Heart left ventricle (tissue), 16 donors: Measurements from ENCODE around the gene MFAP3. TPM values are rescaled to one million over a fixed set of nuclear protein-coding genes. Genes with fewer than 3 reads are reported as not detected.
A peak's percentile ranks its signal among the peaks of the same experiment; 100 is the strongest.

Experiments
- ATAC-seq, 4 donors: fragments of 200-7000 bp; cut with Tn5 transposase; one replicate each; pipeline ENCODE4 v1.9.1; 2020 to 2022; ENCODE audit warnings: moderate library complexity in 4 of 4, mild to moderate bottlenecking in 3 of 4, moderate number of reproducible peaks in 1 of 4
- DNase-seq, 5 donors: peaks; one replicate each; pipeline ENCODE4 v3.0.0-alpha.2; 2020
- H3K27ac ChIP-seq, 12 donors: fragments of 200-600 bp; sonication (generic) in 4 of 12; one replicate each; pipeline versions ENCODE4 v1.5.0 to v1.8.0; 2016 to 2022; ENCODE audit warnings: mild to moderate bottlenecking in 2 of 12
- H3K27me3 ChIP-seq, 9 donors: fragments of 200-600 bp; sonication (generic) in 2 of 9; one replicate each; pipeline versions ENCODE4 v1.5.1 to v1.8.0; 2016 to 2022; ENCODE audit warnings: mild to moderate bottlenecking in 3 of 9
- H3K36me3 ChIP-seq, 9 donors: fragments of 200-600 bp; sonication (generic) in 2 of 9; one replicate each; pipeline versions ENCODE4 v1.5.0 to v1.8.0; 2018 to 2022; ENCODE audit warnings: mild to moderate bottlenecking in 2 of 9
- H3K4me1 ChIP-seq, 12 donors: fragments of 200-600 bp; sonication (generic) in 4 of 12; one replicate each; pipeline versions ENCODE4 v1.5.0 to v1.8.0; 2016 to 2022; ENCODE audit warnings: mild to moderate bottlenecking in 3 of 12
- H3K4me3 ChIP-seq, 12 donors: fragments of 200-600 bp; sonication (generic) in 4 of 12; one replicate each; pipeline versions ENCODE4 v1.5.0 to v1.8.0; 2017 to 2022; ENCODE audit warnings: mild to moderate bottlenecking in 9 of 12, moderate library complexity in 4 of 12
- H3K9me3 ChIP-seq, 12 donors: fragments of 200-600 bp; sonication (generic) in 4 of 12; one replicate each; pipeline versions ENCODE4 v1.5.0 to v1.8.0; 2016 to 2022; ENCODE audit warnings: mild to moderate bottlenecking in 1 of 12
- POLR2A ChIP-seq, 2 donors: fragments of 450-650 bp; IDR thresholded peaks; one replicate each; pipeline ENCODE4 v1.6.1; 2017; ENCODE audit warnings: antibody characterized with exemption in 2 of 2, mild to moderate bottlenecking in 2 of 2, moderate library complexity in 2 of 2
- WGBS, 4 donors: extraction: QIAGEN DNeasy Blood & Tissue Kit in 2 of 4; methylation state at CpG; one replicate each; pipeline versions ENCODE4 v1.1.5 to v1.1.7; 2013 to 2018; 5-methylcytosine and 5-hydroxymethylcytosine counted together
- intact Hi-C, 10 donors: fragments of 100-400 bp; cut with DNase I; formaldehyde crosslinking; loops; one replicate each; pipeline versions ENCODE4 v1.11.1 to v1.14.2; 2022
- polyA plus RNA-seq, 2 donors: library from polyadenylated mRNA; stranded (reverse); fragments of 200-250 nt; gene quantifications; one replicate each; pipeline ENCODE4 v1.2.3, GENCODE V29; 2013
- total RNA-seq, 9 donors: library from RNA; depleted of rRNA in 2 of 9; stranded (reverse); fragments of >200 nt in 2 of 9; fragmentation: NEBNext Ultra II Directional in 3 of 9; extraction: Animal tissue kit (Norgen Biotek cat#: 25700) in 3 of 9; gene quantifications; one replicate each; pipeline versions ENCODE4 v1.1.0 to v1.2.4, GENCODE V29; 2016 to 2023
- TF ChIP-seq, protein P1 (sequence below), 12 donors: fragments of 200-600 bp; sonication (generic) in 4 of 12; IDR thresholded peaks; one replicate each; pipeline versions ENCODE4 v1.5.0 to v1.8.0; 2018 to 2022; ENCODE audit warnings: antibody characterized with exemption in 12 of 12, mild to moderate bottlenecking in 5 of 12
- donor health status: ischemic (EF 13 %, LVEDD 7.1; RV severe dilation, severe dysfunction).
- donor health status: healthy with polysubstance abuse.
- donor health status: DM: no; HTN: yes; CAD: no.
- donor health status: DM: no; HTN: no; CAD: no.
- donor health status: ischemic (EF 25% LVEDD 6.9; RV normal size, moderate dysfunction).
- donor health status: ischemic (EF 25% LVEDD 5.7; RV mildly dilated, moderate dysfunction).
- donor health status: healthy.
- donor health status: DM: yes; HTN: yes; CAD: no.
- donor health status: ischemic (EF 35%, LVEDD 5.7; RV mildly dilated, moderate dysfunction).
- donor health status: nonischemic (EF 11% LVEDD 7.7; RV severe dilation, severe dysfunction).
- donor health status: DM: yes; HTN: yes; CAD: no.
- donor health status: PGD.
- donor health status: ischemic (EF 29% LVEDD 5.4; RV normal size, mild dysfunction).
- donor health status: nonischemic (EF 23%, LVEDD 6.1; RV moderate dilation, normal function).

Gene MFAP3
- total and polyA plus RNA-seq, 11 donors = 2.3 to 52.0 (median 38.6) TPM

- TF ChIP-seq POLR2A (IDR thresholded peaks at IDR 0.05) = no peak
- TF ChIP-seq, protein P1, sequence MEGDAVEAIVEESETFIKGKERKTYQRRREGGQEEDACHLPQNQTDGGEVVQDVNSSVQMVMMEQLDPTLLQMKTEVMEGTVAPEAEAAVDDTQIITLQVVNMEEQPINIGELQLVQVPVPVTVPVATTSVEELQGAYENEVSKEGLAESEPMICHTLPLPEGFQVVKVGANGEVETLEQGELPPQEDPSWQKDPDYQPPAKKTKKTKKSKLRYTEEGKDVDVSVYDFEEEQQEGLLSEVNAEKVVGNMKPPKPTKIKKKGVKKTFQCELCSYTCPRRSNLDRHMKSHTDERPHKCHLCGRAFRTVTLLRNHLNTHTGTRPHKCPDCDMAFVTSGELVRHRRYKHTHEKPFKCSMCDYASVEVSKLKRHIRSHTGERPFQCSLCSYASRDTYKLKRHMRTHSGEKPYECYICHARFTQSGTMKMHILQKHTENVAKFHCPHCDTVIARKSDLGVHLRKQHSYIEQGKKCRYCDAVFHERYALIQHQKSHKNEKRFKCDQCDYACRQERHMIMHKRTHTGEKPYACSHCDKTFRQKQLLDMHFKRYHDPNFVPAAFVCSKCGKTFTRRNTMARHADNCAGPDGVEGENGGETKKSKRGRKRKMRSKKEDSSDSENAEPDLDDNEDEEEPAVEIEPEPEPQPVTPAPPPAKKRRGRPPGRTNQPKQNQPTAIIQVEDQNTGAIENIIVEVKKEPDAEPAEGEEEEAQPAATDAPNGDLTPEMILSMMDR (IDR thresholded peaks at IDR 0.05) = no peak
- no peaks in the 10 kb centered on the region for H3K36me3 ChIP-seq
- H3K4me3 ChIP-seq = no peak overlapping the region
- no peaks in the 10 kb centered on the region for H3K27me3 ChIP-seq
- intact Hi-C loops = loop anchor here in 1 of 10 donors (10.0 kb wide), 1 partner anchor 103 kb away; no protein-coding TSS in a partner anchor
- H3K27ac ChIP-seq = peak overlapping the region in 5 of 12 donors; percentile 1 to 22 (median 12)
- DNase-seq (peak in 3 of 5 donors; percentile 24 to 65 (median 48)), ATAC-seq (peak; percentile 74 to 92 (median 89))
- no peaks in the 10 kb centered on the region for H3K9me3 ChIP-seq
- 16 to 27% (median 21%) methylated on average over 1 of the region's 1 CpG for WGBS, 4 donors
- H3K4me1 ChIP-seq = peaks cover 0 to 35% (median 18%) of the 10 kb centered on the region in 12 donors
These were observed 38.9 kb downstream of the MFAP3 start for GRCh38 chr5:154077696-154078095.

- H3K4me3 ChIP-seq = no peak overlapping the region
- ATAC-seq (peak in 1 of 4 donors; percentile 27), DNase-seq (no peak)
- TF ChIP-seq POLR2A (IDR thresholded peaks at IDR 0.05) = no peak
- TF ChIP-seq, protein P1 (IDR thresholded peaks at IDR 0.05) = no peak
- no peaks in the 10 kb centered on the region for H3K9me3 ChIP-seq
- peaks cover 0 to 32% (median 17%) of the 10 kb centered on the region in 12 donors for H3K4me1 ChIP-seq
- H3K27me3 ChIP-seq = no peaks in the 10 kb centered on the region
- 38 to 46% (median 41%) methylated on average over 1 of the region's 1 CpG for WGBS, 4 donors
- no peaks in the 10 kb centered on the region for H3K36me3 ChIP-seq
- intact Hi-C loops = loop anchor here in 1 of 10 donors (10.0 kb wide), 1 partner anchor 103 kb away; no protein-coding TSS in a partner anchor
- peak overlapping the region in 3 of 12 donors; percentile 1 to 12 (median 9) for H3K27ac ChIP-seq
These were observed 39.5 kb downstream of the MFAP3 start for GRCh38 chr5:154078272-154078671.

- TF ChIP-seq, protein P1 (IDR thresholded peaks at IDR 0.05) = no peak
- no peak for TF ChIP-seq POLR2A (IDR thresholded peaks at IDR 0.05)
- H3K27ac ChIP-seq = no peak overlapping the region
- H3K4me1 ChIP-seq = peaks cover 0 to 35% (median 21%) of the 10 kb centered on the region in 12 donors
- no peak overlapping the region for H3K4me3 ChIP-seq
- H3K36me3 ChIP-seq = no peaks in the 10 kb centered on the region
- ATAC-seq (no peak), DNase-seq (no peak)
- no peaks in the 10 kb centered on the region for H3K27me3 ChIP-seq
- H3K9me3 ChIP-seq = no peaks in the 10 kb centered on the region
- WGBS, 4 donors = 55 to 82% (median 70%) methylated on average over 2 of the region's 2 CpGs
- intact Hi-C loops = loop anchor here in 1 of 10 donors (5.0 kb wide), 1 partner anchor 316 kb away; no protein-coding TSS in a partner anchor
These were observed 42.5 kb downstream of the MFAP3 start for GRCh38 chr5:154081246-154081645.

DNA sequence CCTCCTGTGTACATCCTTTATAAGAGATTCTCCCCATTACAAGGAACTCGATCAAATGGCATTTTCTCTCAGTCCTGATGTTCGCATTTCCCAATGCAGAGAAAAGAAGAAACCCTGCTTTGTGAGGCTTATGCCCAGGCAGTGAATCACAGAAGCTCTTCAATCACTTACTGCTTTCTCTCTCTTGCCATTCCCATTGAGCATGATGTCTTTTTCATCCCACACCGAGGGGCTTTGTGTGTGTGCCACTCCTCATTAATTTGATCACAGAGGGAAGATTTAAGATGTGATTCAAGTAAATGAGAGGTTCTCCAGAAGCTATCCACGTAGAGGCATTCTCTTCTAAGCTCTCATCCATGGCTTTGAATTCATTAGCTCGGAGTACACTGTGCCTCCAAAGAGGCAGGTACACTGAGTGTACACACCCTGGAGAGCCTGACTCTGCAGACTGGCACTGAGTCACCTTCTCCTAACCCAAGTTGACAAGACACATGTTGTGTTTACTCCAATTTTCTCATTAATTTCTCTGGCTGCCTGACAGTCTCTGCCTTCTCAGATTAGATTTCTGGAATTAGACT, 45.4 kb downstream of the MFAP3 start:
- 91 to 95% (median 93%) methylated on average over 5 of the region's 5 CpGs for WGBS, 4 donors
- Histone ChIP-seq H3K9me3 (no peaks in the 10 kb centered on the region), H3K4me1 (peaks cover 0 to 25% (median 3%) of the 10 kb centered on the region in 12 donors), H3K27me3 (no peaks in the 10 kb centered on the region), H3K4me3 (no peak overlapping the region), H3K36me3 (no peaks in the 10 kb centered on the region), H3K27ac (no peak overlapping the region)
- ATAC-seq (no peak), DNase-seq (no peak)
- intact Hi-C loops = loop anchor here in 1 of 10 donors (5.0 kb wide), 1 partner anchor 313 kb away; no protein-coding TSS in a partner anchor
- TF ChIP-seq POLR2A (IDR thresholded peaks at IDR 0.05) = no peak
- TF ChIP-seq, protein P1 (IDR thresholded peaks at IDR 0.05) = no peak
